Smooth muscle cell (in vitro differentiated cells): ENCODE measurements around the gene FPR3. TPM values are rescaled to one million over a fixed set of nuclear protein-coding genes. Genes with fewer than 3 reads are reported as not detected.

Source experiments
- DNase-seq: peaks from one replicate; lab custom pipeline; 2025; ENCODE audit not compliant: unreplicated experiment; lab: John Stamatoyannopoulos, UW
- H2AFZ ChIP-seq: fragments of 200-600 bp; sonication (generic); 2 replicates; pipeline ENCODE4 v1.6.0; 2016; ENCODE audit warnings: antibody characterized with exemption, low read depth, mild to moderate bottlenecking
- H3F3A ChIP-seq: fragments of 200-600 bp; sonication (generic); 2 replicates; pipeline ENCODE4 v1.6.0; 2017; ENCODE audit warnings: antibody characterized with exemption, low read depth
- H3K27ac ChIP-seq: fragments of 200-600 bp; sonication (generic); 2 replicates; pipeline ENCODE4 v1.5.1; 2016; ENCODE audit warnings: low read depth, mild to moderate bottlenecking
- H3K27me3 ChIP-seq: fragments of 200-600 bp; sonication (generic); 2 replicates; pipeline ENCODE4 v1.6.1; 2016; ENCODE audit warnings: low read depth, mild to moderate bottlenecking
- H3K36me3 ChIP-seq: fragments of 200-600 bp; sonication (generic); 2 replicates; pipeline ENCODE4 v1.5.1; 2016; ENCODE audit warnings: low read depth
- H3K4me1 ChIP-seq: fragments of 200-600 bp; sonication (generic); 2 replicates; pipeline ENCODE4 v1.5.1; 2016; ENCODE audit warnings: low read depth
- H3K4me2 ChIP-seq: fragments of 200-600 bp; sonication (generic); 2 replicates; pipeline ENCODE4 v1.6.0; 2016; ENCODE audit warnings: mild to moderate bottlenecking
- H3K4me3 ChIP-seq: fragments of 200-600 bp; sonication (generic); 2 replicates; pipeline ENCODE4 v1.5.1; 2016; ENCODE audit warnings: mild to moderate bottlenecking
- H3K79me2 ChIP-seq: fragments of 200-600 bp; sonication (generic); 2 replicates; pipeline ENCODE4 v1.6.0; 2016; ENCODE audit warnings: low read depth, mild to moderate bottlenecking
- H3K9ac ChIP-seq: fragments of 200-600 bp; sonication (generic); 2 replicates; pipeline ENCODE4 v1.6.0; 2016; ENCODE audit warnings: low read depth
- H3K9me3 ChIP-seq: fragments of 200-600 bp; sonication (generic); replicated peaks from 2 replicates; pipeline ENCODE4 v1.5.1; 2016; ENCODE audit warnings: low read depth
- H4K20me1 ChIP-seq: fragments of 200-600 bp; sonication (generic); 2 replicates; pipeline ENCODE4 v1.6.0; 2016; ENCODE audit warnings: low read depth
- WGBS: methylation state at CpG from one replicate; pipeline ENCODE4 v1.1.7; 2016; ENCODE audit warnings: low lambda C conversion rate; 5-methylcytosine and 5-hydroxymethylcytosine counted together
- polyA plus RNA-seq: library from polyadenylated mRNA; unstranded; fragments of >200 nt; fragmentation: Nextera tagmentation; extraction: Ambion mirVana; gene quantifications from 2 replicates; pipeline ENCODE4 v1.2.1, GENCODE V29; 2016
- total RNA-seq: library from RNA; depleted of rRNA; stranded (reverse); fragments of >200 nt; gene quantifications from 2 replicates; pipeline ENCODE4 v1.2.3, GENCODE V29; 2014
- TF ChIP-seq, protein P1 (sequence below): fragments of 200-600 bp; sonication (generic); IDR thresholded peaks from 2 replicates; pipeline ENCODE4 v1.5.1; 2017; ENCODE audit warnings: borderline replicate concordance, mild to moderate bottlenecking, antibody characterized with exemption; ENCODE audit not compliant: insufficient read depth, poor library complexity, severe bottlenecking

FPR3 gene
- total and polyA plus RNA-seq, 2 experiments from 2014 or later: not detected

DNA sequence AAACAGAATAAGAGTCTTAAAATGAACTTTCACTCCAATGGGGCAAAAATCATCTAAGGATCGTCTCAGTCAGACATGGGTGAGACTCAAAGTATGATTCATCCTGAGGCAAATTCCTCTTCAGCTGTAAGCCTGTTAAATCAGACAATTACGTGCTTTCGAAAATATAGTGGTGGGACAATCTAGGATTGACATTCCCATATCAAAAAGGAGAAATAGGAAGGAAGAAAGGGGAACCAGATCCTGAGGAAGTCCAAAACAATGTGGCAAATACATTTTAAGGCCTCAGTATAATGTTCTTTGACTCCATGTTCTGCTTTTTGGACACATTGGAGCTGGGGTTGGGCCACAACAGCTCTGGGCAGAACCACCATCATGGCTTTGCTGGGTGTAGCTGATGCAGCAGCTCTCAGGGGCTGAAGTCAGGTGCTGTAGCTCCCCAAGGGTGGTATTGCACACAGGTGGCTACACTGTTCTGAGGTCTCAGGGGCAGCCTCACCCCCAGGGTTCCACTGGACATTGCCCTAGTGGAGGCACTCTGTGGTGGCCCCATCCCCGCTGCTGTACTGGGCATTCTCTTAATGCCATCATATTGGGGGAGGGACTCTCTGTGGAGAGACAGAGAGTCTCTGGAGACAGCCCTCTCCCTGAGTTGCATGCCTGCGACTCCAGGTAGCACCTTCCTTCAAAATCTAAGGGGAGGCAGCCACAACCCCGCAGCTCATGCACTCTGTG lies 5.7 kb upstream of the FPR3 start:
- WGBS: 77% methylated on average over 6 of the region's 6 CpGs
- Histone ChIP-seq H2AFZ (no peak overlapping the region), H3K4me2 (no peak overlapping the region), H3K4me1 (no peaks in the 10 kb centered on the region), H3K4me3 (no peak overlapping the region), H3K79me2 (no peaks in the 10 kb centered on the region), H3K27me3 (no peaks in the 10 kb centered on the region), H3K9me3 (no peaks in the 10 kb centered on the region), H3F3A (no peaks in the 10 kb centered on the region), H4K20me1 (no peaks in the 10 kb centered on the region), H3K36me3 (no peaks in the 10 kb centered on the region), H3K27ac (no peak overlapping the region), H3K9ac (no peak overlapping the region)
- TF ChIP-seq, protein P1, sequence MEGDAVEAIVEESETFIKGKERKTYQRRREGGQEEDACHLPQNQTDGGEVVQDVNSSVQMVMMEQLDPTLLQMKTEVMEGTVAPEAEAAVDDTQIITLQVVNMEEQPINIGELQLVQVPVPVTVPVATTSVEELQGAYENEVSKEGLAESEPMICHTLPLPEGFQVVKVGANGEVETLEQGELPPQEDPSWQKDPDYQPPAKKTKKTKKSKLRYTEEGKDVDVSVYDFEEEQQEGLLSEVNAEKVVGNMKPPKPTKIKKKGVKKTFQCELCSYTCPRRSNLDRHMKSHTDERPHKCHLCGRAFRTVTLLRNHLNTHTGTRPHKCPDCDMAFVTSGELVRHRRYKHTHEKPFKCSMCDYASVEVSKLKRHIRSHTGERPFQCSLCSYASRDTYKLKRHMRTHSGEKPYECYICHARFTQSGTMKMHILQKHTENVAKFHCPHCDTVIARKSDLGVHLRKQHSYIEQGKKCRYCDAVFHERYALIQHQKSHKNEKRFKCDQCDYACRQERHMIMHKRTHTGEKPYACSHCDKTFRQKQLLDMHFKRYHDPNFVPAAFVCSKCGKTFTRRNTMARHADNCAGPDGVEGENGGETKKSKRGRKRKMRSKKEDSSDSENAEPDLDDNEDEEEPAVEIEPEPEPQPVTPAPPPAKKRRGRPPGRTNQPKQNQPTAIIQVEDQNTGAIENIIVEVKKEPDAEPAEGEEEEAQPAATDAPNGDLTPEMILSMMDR: no peak
- no peak for DNase-seq

- WGBS: 79% methylated on average over 2 of the region's 2 CpGs
- TF ChIP-seq, protein P1: no peak
Observed at GRCh38 chr19:51792932-51793331, 2.0 kb upstream of the FPR3 start.

DNA sequence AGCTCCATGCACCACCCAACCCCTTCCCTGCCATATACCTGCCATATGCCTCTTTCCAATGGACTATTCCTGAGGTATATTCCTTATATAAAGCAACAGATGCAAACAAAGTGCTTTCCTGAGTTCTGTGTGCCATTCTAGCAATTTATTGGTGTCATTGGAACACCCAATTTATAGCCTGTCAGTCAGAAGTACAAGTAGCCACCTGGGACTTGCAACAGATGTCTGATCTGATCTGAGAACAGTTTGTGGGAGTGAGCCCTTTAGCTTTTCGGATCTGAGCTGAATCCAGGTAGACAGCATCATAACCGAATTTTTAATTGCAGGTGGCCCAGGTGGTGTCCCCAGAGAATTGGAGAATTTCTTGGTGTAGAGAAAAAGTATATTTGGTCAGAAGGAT lies 963 bp upstream of the FPR3 start:
- DNase-seq: no peak
- Histone ChIP-seq H4K20me1 (no peaks in the 10 kb centered on the region), H2AFZ (no peak overlapping the region), H3K4me3 (no peak overlapping the region), H3F3A (no peaks in the 10 kb centered on the region), H3K27me3 (no peaks in the 10 kb centered on the region), H3K9me3 (no peaks in the 10 kb centered on the region), H3K4me1 (no peaks in the 10 kb centered on the region), H3K27ac (no peak overlapping the region), H3K36me3 (no peaks in the 10 kb centered on the region), H3K9ac (no peak overlapping the region), H3K79me2 (no peaks in the 10 kb centered on the region), H3K4me2 (no peak overlapping the region)
- TF ChIP-seq, protein P1: no peak
- 66% methylated on average over 2 of the region's 2 CpGs for WGBS

More at GRCh38 chr19:51792932-51793331, 2.0 kb upstream of the FPR3 start:
- Histone ChIP-seq H3K27ac (no peak overlapping the region), H3K27me3 (no peaks in the 10 kb centered on the region), H3K79me2 (no peaks in the 10 kb centered on the region), H2AFZ (no peak overlapping the region), H4K20me1 (no peaks in the 10 kb centered on the region), H3K4me1 (no peaks in the 10 kb centered on the region), H3F3A (no peaks in the 10 kb centered on the region), H3K9ac (no peak overlapping the region), H3K36me3 (no peaks in the 10 kb centered on the region), H3K9me3 (no peaks in the 10 kb centered on the region), H3K4me2 (no peak overlapping the region), H3K4me3 (no peak overlapping the region)
- no peak for DNase-seq

DNA sequence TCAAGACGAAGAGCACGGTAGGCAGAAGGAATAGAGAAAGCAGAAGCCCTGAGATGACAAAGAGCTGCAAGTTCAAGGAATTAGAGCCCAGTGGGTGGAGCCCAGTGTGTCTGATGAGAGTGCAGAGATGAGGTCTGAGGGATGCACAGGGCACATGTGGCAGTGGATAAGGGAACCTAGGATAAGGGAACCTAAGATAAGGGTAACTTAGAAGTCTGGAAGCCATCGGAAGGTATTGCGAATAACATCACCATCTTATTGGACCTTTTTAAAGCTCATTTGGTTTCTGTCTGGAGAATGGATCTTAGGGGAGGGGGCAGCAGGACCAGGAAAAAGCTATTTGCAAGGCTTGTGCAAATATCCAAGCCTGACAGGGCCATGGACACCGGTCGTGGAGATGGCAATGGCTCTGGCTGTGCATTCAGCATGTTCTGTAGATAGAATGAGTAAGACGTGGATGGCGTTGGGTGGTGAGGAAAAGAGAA lies 1.3 kb downstream of the FPR3 start:
- no peaks in the 10 kb centered on the region for H3K79me2 ChIP-seq
- H3K27ac ChIP-seq: no peak overlapping the region
- no peak overlapping the region for H3K4me2 ChIP-seq
- H3F3A ChIP-seq: no peaks in the 10 kb centered on the region
- H3K4me3 ChIP-seq: no peak overlapping the region
- no peaks in the 10 kb centered on the region for H3K4me1 ChIP-seq
- no peaks in the 10 kb centered on the region for H3K27me3 ChIP-seq
- H3K36me3 ChIP-seq: no peaks in the 10 kb centered on the region
- no peak for DNase-seq
- H2AFZ ChIP-seq: no peak overlapping the region
- WGBS: 89% methylated on average over 8 of the region's 8 CpGs
- TF ChIP-seq, protein P1: no peak
- H4K20me1 ChIP-seq: no peaks in the 10 kb centered on the region
- H3K9me3 ChIP-seq: no peaks in the 10 kb centered on the region
- no peak overlapping the region for H3K9ac ChIP-seq
